SK-N-SH (cell line): ENCODE results near the gene FBP1. TPM values are rescaled to one million over a fixed set of nuclear protein-coding genes. Genes with fewer than 3 reads are reported as not detected.

ENCODE experiments used
- CTCF ChIA-PET: fragments of 300-600, 350-600 bp; formaldehyde crosslinking; extraction: SDS; loops from one replicate; lab custom pipeline; 2021; lab: Yijun Ruan, JAX
- POLR2A ChIA-PET: fragments of 350-600 bp; sonication (Branson Sonifier 250); formaldehyde crosslinking; extraction: SDS; loops from one replicate; lab custom pipeline; 2020; ENCODE audit warnings: antibody characterized with exemption, inconsistent platforms; lab: Yijun Ruan, JAX
- DNase-seq: peaks from one replicate; pipeline ENCODE4 v3.0.0; 2012
- H2AFZ ChIP-seq: fragments of 200-600 bp; sonication (generic); 2 replicates; pipeline ENCODE4 v1.8.1; 2016; ENCODE audit warnings: antibody characterized with exemption, mild to moderate bottlenecking, low read depth
- H3F3A ChIP-seq: fragments of 200-600 bp; sonication (generic); replicated peaks from 2 replicates; pipeline ENCODE3; 2016; ENCODE audit warnings: antibody characterized with exemption, mild to moderate bottlenecking; ENCODE audit not compliant: insufficient read depth
- H3K27ac ChIP-seq, 2 experiments: fragments of 200-500 bp in 1 of 2; fragments of 200-600 bp in 1 of 2; sonication (Bioruptor generic) in 1 of 2; sonication (generic), shearing (Covaris generic) in 1 of 2; 2 replicates each; pipeline versions ENCODE4 v1.5.1 to v1.6.1; 2014 to 2016; ENCODE audit warnings: low read depth in 2 of 2, inconsistent platforms in 1 of 2, low read length in 1 of 2, mild to moderate bottlenecking in 1 of 2, mixed read lengths in 1 of 2
- H3K27me3 ChIP-seq: fragments of 200-600 bp; sonication (generic), shearing (Covaris generic); 2 replicates; pipeline ENCODE4 v1.6.1; 2016; ENCODE audit warnings: mixed run types; ENCODE audit not compliant: insufficient read depth
- H3K36me3 ChIP-seq, 2 experiments: fragments of 200-500 bp in 1 of 2; fragments of 200-600 bp in 1 of 2; sonication (Bioruptor generic) in 1 of 2; sonication (generic) in 1 of 2; replicated peaks in 1 of 2; 2 replicates each; pipeline versions ENCODE3 to v1.5.1; 2014 to 2016; ENCODE audit warnings: low read length in 1 of 2, mild to moderate bottlenecking in 1 of 2; ENCODE audit not compliant: insufficient read depth in 2 of 2, control insufficient read depth in 1 of 2
- H3K4me1 ChIP-seq, 2 experiments: fragments of 200-500 bp in 1 of 2; fragments of 200-600 bp in 1 of 2; sonication (Bioruptor generic) in 1 of 2; sonication (generic), shearing (Covaris generic) in 1 of 2; 2 replicates each; pipeline versions ENCODE4 v1.5.1 to v1.6.1; 2014 to 2016; ENCODE audit warnings: low read depth in 1 of 2, low read length in 1 of 2, mixed run types in 1 of 2; ENCODE audit not compliant: insufficient read depth in 2 of 2, control insufficient read depth in 1 of 2
- H3K4me2 ChIP-seq: fragments of 200-600 bp; sonication (generic), shearing (Covaris generic); 2 replicates; pipeline ENCODE4 v1.6.1; 2017; ENCODE audit warnings: mixed run types
- H3K4me3 ChIP-seq, 2 experiments: fragments of 200-500 bp in 1 of 2; fragments of 200-600 bp in 1 of 2; sonication (Bioruptor generic) in 1 of 2; sonication (generic), shearing (Covaris generic) in 1 of 2; 2 replicates each; pipeline versions ENCODE4 v1.5.1 to v1.8.1; 2014 to 2016; ENCODE audit warnings: low read depth in 2 of 2, inconsistent platforms in 1 of 2, low read length in 1 of 2, mild to moderate bottlenecking in 1 of 2, mixed read lengths in 1 of 2, moderate library complexity in 1 of 2
- H3K79me2 ChIP-seq: fragments of 200-600 bp; sonication (generic); 2 replicates; pipeline ENCODE4 v1.8.1; 2017; ENCODE audit warnings: mild to moderate bottlenecking; ENCODE audit not compliant: insufficient read depth
- H3K9ac ChIP-seq: fragments of 200-600 bp; sonication (generic); 2 replicates; pipeline ENCODE4 v1.6.1; 2017; ENCODE audit warnings: mixed run types
- H3K9me2 ChIP-seq: fragments of 200-600 bp; sonication (generic); 2 replicates; pipeline ENCODE4 v1.6.1; 2017; ENCODE audit warnings: mixed run types
- H3K9me3 ChIP-seq: fragments of 200-600 bp; sonication (generic); 2 replicates; pipeline ENCODE4 v1.6.1; 2017; ENCODE audit warnings: mixed run types, mild to moderate bottlenecking, moderate library complexity
- H4K20me1 ChIP-seq: fragments of 200-600 bp; sonication (generic); 2 replicates; pipeline ENCODE4 v1.6.1; 2017; ENCODE audit warnings: mild to moderate bottlenecking, mixed run types; ENCODE audit not compliant: insufficient read depth
- ELF1 ChIP-seq: IDR thresholded peaks from 2 replicates; pipeline ENCODE4 v1.4.0; 2012
- EP300 ChIP-seq, 2 experiments: IDR thresholded peaks; 2 replicates each; pipeline versions ENCODE4 v1.4.0 to v1.6.1; 2012; ENCODE audit warnings: borderline replicate concordance in 1 of 2, low read depth in 1 of 2, low read length in 1 of 2
- FOXJ3 ChIP-seq: sonication (generic); formaldehyde crosslinking; IDR thresholded peaks from 2 replicates; pipeline ENCODE4 v1.5.1; 2020; ENCODE audit warnings: mild to moderate bottlenecking, missing genetic modification reagents
- FOXM1 ChIP-seq: IDR thresholded peaks from 2 replicates; pipeline ENCODE4 v1.4.0; 2012; ENCODE audit warnings: low read depth, mild to moderate bottlenecking
- GATA2 ChIP-seq: sonication (generic); formaldehyde crosslinking; IDR thresholded peaks from 2 replicates; pipeline ENCODE4 v1.5.0; 2020; ENCODE audit warnings: mild to moderate bottlenecking, missing genetic modification reagents
- JUND ChIP-seq: IDR thresholded peaks from 2 replicates; pipeline ENCODE4 v1.4.0; 2012
- MXI1 ChIP-seq: IDR thresholded peaks from 2 replicates; pipeline ENCODE4 v1.6.1; 2012; ENCODE audit warnings: mild to moderate bottlenecking, low read depth, low read length, improper control_type of control experiment
- NRF1 ChIP-seq: IDR thresholded peaks from 2 replicates; pipeline ENCODE4 v1.6.1; 2012; ENCODE audit warnings: low read depth, mild to moderate bottlenecking, low read length
- PBX3 ChIP-seq: IDR thresholded peaks from 2 replicates; pipeline ENCODE4; 2012
- POLR2AphosphoS5 ChIP-seq: IDR thresholded peaks from 2 replicates; pipeline ENCODE4 v1.6.1; 2012; ENCODE audit warnings: low read depth, low read length
- RFX5 ChIP-seq: IDR thresholded peaks from 2 replicates; pipeline ENCODE4 v1.6.1; 2012; ENCODE audit warnings: mild to moderate bottlenecking, improper control_type of control experiment, low read length
- RXRA ChIP-seq: IDR thresholded peaks from 2 replicates; pipeline ENCODE4 v1.4.0; 2012; ENCODE audit warnings: low read depth, mild to moderate bottlenecking, borderline replicate concordance
- SIN3A ChIP-seq: IDR thresholded peaks from 2 replicates; pipeline ENCODE4 v1.6.1; 2012; ENCODE audit warnings: low read depth, mild to moderate bottlenecking, low read length, moderate library complexity, borderline replicate concordance
- TEAD4 ChIP-seq: IDR thresholded peaks from 2 replicates; pipeline ENCODE4 v1.4.0; 2012; ENCODE audit warnings: mild to moderate bottlenecking, borderline replicate concordance; ENCODE audit not compliant: insufficient read depth
- YY1 ChIP-seq: IDR thresholded peaks from 2 replicates; pipeline ENCODE4 v1.4.0; 2012; ENCODE audit warnings: low read depth, mild to moderate bottlenecking
- ZBTB33 ChIP-seq: IDR thresholded peaks from 2 replicates; pipeline ENCODE4 v1.4.0; 2012; ENCODE audit warnings: low read depth, borderline replicate concordance
- WGBS: methylation state at CpG from one replicate; pipeline ENCODE4 v1.1.6; 2017; ENCODE audit warnings: low lambda C conversion rate; 5-methylcytosine and 5-hydroxymethylcytosine counted together
- polyA plus RNA-seq, 3 experiments: library from polyadenylated mRNA; depleted of rRNA; stranded (reverse); fragments of >200 nt; gene quantifications; 2 replicates each; pipeline ENCODE4 v1.2.3, GENCODE V29; 2012
- TF ChIP-seq, protein P1 (sequence below): fragments of 150-350 bp; IDR thresholded peaks from 2 replicates; pipeline ENCODE4 v1.6.1; 2016; ENCODE audit warnings: mild to moderate bottlenecking, low read depth, low read length
- TF ChIP-seq, protein P2 (sequence below): IDR thresholded peaks from 2 replicates; pipeline ENCODE4 v1.4.0; 2012; ENCODE audit warnings: low read depth
- TF ChIP-seq, protein P3 (sequence below): IDR thresholded peaks from 2 replicates; pipeline ENCODE4 v1.4.0; 2012; ENCODE audit warnings: low read depth, borderline replicate concordance
- TF ChIP-seq, protein P4 (sequence below): IDR thresholded peaks from 2 replicates; pipeline ENCODE4 v1.6.1; 2012; ENCODE audit warnings: mild to moderate bottlenecking, low read depth, low read length, moderate library complexity

FBP1 gene
- polyA plus RNA-seq (2012; rRNA removed) = 0.19 TPM in 1 of 2 replicates, not detected in the other
- 0.12 and 0.20 TPM in 2 replicates for polyA plus RNA-seq (2012; cell fraction: cytosol; rRNA removed)
- polyA plus RNA-seq (2012; cell fraction: nucleus; rRNA removed) = 0.15 and 0.28 TPM in 2 replicates

- DNase-seq = no peak
- Histone ChIP-seq H3K79me2 (no peaks in the 10 kb centered on the region), H3K4me3 (no peak within 1 kb of the TSS), H3K9me2 (no peaks in the 10 kb centered on the region), H2AFZ (no peak within 1 kb of the TSS), H3K27me3 (no peaks in the 10 kb centered on the region), H3K4me1 (no peaks in the 10 kb centered on the region; a peak in 1 of 4 replicates), H3K9me3 (no peaks in the 10 kb centered on the region), H3K36me3 (no peaks in the 10 kb centered on the region), H3K27ac (no peak within 1 kb of the TSS), H3F3A (no peaks in the 10 kb centered on the region), H4K20me1 (no peaks in the 10 kb centered on the region), H3K9ac (no peak within 1 kb of the TSS), H3K4me2 (no peak within 1 kb of the TSS)
- TF ChIP-seq ELF1 (no peak), POLR2AphosphoS5 (no peak), FOXM1 (no peak), TEAD4 (no peak), FOXJ3 (CRISPR knock-in tag) (no peak), YY1 (no peak), GATA2 (CRISPR knock-in tag) (no peak), JUND (no peak), PBX3 (no peak), SIN3A (no peak), RFX5 (no peak), RXRA (no peak), NRF1 (no peak), EP300 (IDR thresholded peaks at IDR 0.05; ENCODE audit: borderline replicate concordance in 1 of 2, low read depth in 1 of 2, low read length in 1 of 2) (no peak), ZBTB33 (no peak), MXI1 (no peak)
- TF ChIP-seq, protein P1, sequence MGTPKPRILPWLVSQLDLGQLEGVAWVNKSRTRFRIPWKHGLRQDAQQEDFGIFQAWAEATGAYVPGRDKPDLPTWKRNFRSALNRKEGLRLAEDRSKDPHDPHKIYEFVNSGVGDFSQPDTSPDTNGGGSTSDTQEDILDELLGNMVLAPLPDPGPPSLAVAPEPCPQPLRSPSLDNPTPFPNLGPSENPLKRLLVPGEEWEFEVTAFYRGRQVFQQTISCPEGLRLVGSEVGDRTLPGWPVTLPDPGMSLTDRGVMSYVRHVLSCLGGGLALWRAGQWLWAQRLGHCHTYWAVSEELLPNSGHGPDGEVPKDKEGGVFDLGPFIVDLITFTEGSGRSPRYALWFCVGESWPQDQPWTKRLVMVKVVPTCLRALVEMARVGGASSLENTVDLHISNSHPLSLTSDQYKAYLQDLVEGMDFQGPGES = no peak
- TF ChIP-seq, protein P2, sequence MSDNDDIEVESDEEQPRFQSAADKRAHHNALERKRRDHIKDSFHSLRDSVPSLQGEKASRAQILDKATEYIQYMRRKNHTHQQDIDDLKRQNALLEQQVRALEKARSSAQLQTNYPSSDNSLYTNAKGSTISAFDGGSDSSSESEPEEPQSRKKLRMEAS = no peak
- TF ChIP-seq, protein P3, sequence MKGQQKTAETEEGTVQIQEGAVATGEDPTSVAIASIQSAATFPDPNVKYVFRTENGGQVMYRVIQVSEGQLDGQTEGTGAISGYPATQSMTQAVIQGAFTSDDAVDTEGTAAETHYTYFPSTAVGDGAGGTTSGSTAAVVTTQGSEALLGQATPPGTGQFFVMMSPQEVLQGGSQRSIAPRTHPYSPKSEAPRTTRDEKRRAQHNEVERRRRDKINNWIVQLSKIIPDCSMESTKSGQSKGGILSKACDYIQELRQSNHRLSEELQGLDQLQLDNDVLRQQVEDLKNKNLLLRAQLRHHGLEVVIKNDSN = no peak
- TF ChIP-seq, protein P4, sequence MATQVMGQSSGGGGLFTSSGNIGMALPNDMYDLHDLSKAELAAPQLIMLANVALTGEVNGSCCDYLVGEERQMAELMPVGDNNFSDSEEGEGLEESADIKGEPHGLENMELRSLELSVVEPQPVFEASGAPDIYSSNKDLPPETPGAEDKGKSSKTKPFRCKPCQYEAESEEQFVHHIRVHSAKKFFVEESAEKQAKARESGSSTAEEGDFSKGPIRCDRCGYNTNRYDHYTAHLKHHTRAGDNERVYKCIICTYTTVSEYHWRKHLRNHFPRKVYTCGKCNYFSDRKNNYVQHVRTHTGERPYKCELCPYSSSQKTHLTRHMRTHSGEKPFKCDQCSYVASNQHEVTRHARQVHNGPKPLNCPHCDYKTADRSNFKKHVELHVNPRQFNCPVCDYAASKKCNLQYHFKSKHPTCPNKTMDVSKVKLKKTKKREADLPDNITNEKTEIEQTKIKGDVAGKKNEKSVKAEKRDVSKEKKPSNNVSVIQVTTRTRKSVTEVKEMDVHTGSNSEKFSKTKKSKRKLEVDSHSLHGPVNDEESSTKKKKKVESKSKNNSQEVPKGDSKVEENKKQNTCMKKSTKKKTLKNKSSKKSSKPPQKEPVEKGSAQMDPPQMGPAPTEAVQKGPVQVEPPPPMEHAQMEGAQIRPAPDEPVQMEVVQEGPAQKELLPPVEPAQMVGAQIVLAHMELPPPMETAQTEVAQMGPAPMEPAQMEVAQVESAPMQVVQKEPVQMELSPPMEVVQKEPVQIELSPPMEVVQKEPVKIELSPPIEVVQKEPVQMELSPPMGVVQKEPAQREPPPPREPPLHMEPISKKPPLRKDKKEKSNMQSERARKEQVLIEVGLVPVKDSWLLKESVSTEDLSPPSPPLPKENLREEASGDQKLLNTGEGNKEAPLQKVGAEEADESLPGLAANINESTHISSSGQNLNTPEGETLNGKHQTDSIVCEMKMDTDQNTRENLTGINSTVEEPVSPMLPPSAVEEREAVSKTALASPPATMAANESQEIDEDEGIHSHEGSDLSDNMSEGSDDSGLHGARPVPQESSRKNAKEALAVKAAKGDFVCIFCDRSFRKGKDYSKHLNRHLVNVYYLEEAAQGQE = no peak
- 82% methylated on average over 32 of the region's 79 CpGs for WGBS
- ChIA-PET CTCF (interaction anchor here (1.1 kb wide), 1 partner anchor 16 kb away, joined by 3 read pairs; no protein-coding TSS in a partner anchor), POLR2A (no interaction called here)
These were observed at the start of gene FBP1 for GRCh38 chr9:94639061-94639998. TSS of gene FBP1 (minus strand) at chr9:94639518. CDS start at chr9:94639310, 208 bp downstream.
